Body of pancreas (tissue), 4 donors: Measurements from ENCODE around the gene CCL2. TPM values are rescaled to one million over a fixed set of nuclear protein-coding genes. Genes with fewer than 3 reads are reported as not detected.

Experiments used
- ATAC-seq: fragments of 150-250 bp; one replicate; pipeline ENCODE4 v1.9.1; 2016
- DNase-seq, 4 donors: peaks; one replicate each; pipeline ENCODE4 v3.0.0-alpha.2; 2019
- H3K27ac ChIP-seq, 4 donors: fragments of 200-600 bp; sonication (generic); 1 replicate in 3 of 4; 2 replicates in 1 of 4; pipeline versions ENCODE4 v1.5.1 to v1.6.1; 2016 to 2019; ENCODE audit warnings: mild to moderate bottlenecking in 1 of 4, mixed read lengths in 1 of 4, moderate library complexity in 1 of 4
- H3K27me3 ChIP-seq, 2 donors: fragments of 200-600 bp; sonication (generic); one replicate each; pipeline ENCODE4 v1.6.0; 2016; ENCODE audit warnings: mild to moderate bottlenecking in 1 of 2
- H3K36me3 ChIP-seq, 2 donors: fragments of 200-600 bp; sonication (generic); replicated peaks in 1 of 2; 2 replicates each; pipeline ENCODE4 v1.5.1; 2016; ENCODE audit warnings: low read depth in 2 of 2; ENCODE audit not compliant: insufficient read depth in 1 of 2
- H3K4me1 ChIP-seq: fragments of 200-600 bp; sonication (generic); one replicate; pipeline ENCODE4 v1.6.0; 2016
- H3K4me3 ChIP-seq, 2 donors: fragments of 200-600 bp; sonication (generic); 1 replicate in 1 of 2; 2 replicates in 1 of 2; pipeline ENCODE4 v1.5.1; 2016 to 2019
- H3K9me3 ChIP-seq, 3 donors: fragments of 200-600 bp; sonication (generic); 1 replicate in 2 of 3; 2 replicates in 1 of 3; pipeline ENCODE4 v1.5.1; 2016
- POLR2A ChIP-seq, 3 donors: fragments of 450-650 bp; IDR thresholded peaks; one replicate each; pipeline ENCODE4 v1.6.1; 2016; ENCODE audit warnings: antibody characterized with exemption in 3 of 3, mild to moderate bottlenecking in 2 of 3
- WGBS, 2 donors: methylation state at CpG; one replicate each; pipeline ENCODE4 v1.1.5; 2017; 5-methylcytosine and 5-hydroxymethylcytosine counted together
- intact Hi-C: fragments of 100-400 bp; cut with DNase I; formaldehyde crosslinking; loops from one replicate; pipeline ENCODE4 v1.15.1; 2023
- total RNA-seq, 2 donors: library from RNA; depleted of rRNA; stranded (reverse); fragments of >200 nt; gene quantifications; one replicate each; pipeline ENCODE4 v1.1.0, GENCODE V29; 2016
- TF ChIP-seq, protein P1 (sequence below), 7 experiments: fragments of 450-650 bp in 4 of 7; fragments of 200-600 bp in 3 of 7; sonication (generic) in 3 of 7; IDR thresholded peaks; one replicate each; pipeline ENCODE4 v1.5.1; 2016 to 2019; ENCODE audit warnings: antibody characterized with exemption in 7 of 7

CCL2 gene
- total RNA-seq, 2 donors from 2014 or later, result 34.0 to 49.8 TPM

DNA sequence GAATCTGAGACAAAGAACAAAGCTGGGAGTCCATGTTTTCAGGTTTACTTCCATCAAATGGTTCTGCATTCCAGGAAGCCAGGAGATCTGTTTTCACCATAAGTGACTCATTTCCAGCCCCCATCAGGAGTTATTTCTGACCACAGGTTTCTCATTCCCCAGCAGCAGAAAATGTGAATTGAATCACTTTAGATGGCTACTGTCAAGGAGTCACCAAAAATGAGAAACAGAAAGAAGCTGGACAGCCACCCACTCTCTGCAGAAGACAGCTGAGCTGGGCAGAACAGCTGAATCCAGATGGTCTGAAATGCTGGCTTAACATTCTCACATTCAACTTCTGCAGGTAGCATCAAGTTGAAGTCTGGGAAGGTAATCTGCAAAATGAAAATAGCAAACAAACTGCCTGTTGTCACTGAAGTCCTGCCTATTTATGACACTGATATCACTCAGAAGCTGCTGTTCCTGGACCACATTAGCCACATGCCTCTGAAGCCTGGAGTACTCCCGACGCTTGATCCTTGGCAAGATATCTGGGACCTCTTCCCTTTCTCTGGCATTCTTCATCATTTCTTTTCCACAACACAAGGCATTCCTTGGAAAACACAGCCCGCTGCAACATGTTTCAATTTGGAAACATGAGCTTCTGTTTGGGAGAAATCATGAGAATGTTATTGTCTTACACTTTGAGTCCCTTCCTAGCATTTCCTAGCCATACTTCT, 45.7 kb downstream of the CCL2 start:
- H3K27me3 ChIP-seq, result no peaks in the 10 kb centered on the region
- H3K9me3 ChIP-seq, result no peaks in the 10 kb centered on the region
- H3K4me1 ChIP-seq, result no peaks in the 10 kb centered on the region
- TF ChIP-seq, protein P1, sequence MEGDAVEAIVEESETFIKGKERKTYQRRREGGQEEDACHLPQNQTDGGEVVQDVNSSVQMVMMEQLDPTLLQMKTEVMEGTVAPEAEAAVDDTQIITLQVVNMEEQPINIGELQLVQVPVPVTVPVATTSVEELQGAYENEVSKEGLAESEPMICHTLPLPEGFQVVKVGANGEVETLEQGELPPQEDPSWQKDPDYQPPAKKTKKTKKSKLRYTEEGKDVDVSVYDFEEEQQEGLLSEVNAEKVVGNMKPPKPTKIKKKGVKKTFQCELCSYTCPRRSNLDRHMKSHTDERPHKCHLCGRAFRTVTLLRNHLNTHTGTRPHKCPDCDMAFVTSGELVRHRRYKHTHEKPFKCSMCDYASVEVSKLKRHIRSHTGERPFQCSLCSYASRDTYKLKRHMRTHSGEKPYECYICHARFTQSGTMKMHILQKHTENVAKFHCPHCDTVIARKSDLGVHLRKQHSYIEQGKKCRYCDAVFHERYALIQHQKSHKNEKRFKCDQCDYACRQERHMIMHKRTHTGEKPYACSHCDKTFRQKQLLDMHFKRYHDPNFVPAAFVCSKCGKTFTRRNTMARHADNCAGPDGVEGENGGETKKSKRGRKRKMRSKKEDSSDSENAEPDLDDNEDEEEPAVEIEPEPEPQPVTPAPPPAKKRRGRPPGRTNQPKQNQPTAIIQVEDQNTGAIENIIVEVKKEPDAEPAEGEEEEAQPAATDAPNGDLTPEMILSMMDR (IDR thresholded peaks at IDR 0.05), result no peak
- no peak for TF ChIP-seq POLR2A (IDR thresholded peaks at IDR 0.05)
- WGBS, 2 donors, result 88 to 97% methylated on average over 3 of the region's 3 CpGs
- DNase-seq, result no peak
- H3K36me3 ChIP-seq, result no peaks in the 10 kb centered on the region
- H3K27ac ChIP-seq, result no peak overlapping the region
- intact Hi-C loops, result loop anchor here (10.0 kb wide), 1 partner anchor 96 kb away; no protein-coding TSS in a partner anchor
- ATAC-seq, result no peak
- H3K4me3 ChIP-seq, result no peak overlapping the region

DNA sequence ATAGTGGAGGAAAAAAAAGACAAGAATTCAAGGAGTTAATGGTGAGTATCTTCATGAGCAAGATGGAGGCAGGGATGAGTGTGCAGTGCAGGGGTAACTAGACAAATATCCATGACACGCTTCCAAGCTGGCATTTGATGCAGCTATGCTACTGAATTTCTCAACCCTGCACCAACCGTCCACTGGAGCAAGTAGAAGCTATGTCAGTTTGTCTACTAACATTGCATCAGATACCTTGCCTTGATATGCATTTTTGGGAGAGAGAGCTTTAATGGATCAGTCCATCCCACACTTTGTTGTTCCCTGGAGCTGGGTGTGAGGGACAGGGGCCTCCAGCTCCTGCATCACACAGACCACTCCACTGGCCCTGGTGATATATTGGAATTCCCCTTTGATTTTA, 46.9 kb downstream of the CCL2 start:
- ATAC-seq (no peak), DNase-seq (no peak)
- Histone ChIP-seq H3K36me3 (no peaks in the 10 kb centered on the region), H3K9me3 (no peaks in the 10 kb centered on the region), H3K4me1 (no peaks in the 10 kb centered on the region), H3K27me3 (no peaks in the 10 kb centered on the region), H3K27ac (no peak overlapping the region), H3K4me3 (no peak overlapping the region)
- TF ChIP-seq POLR2A (IDR thresholded peaks at IDR 0.05), result no peak
- TF ChIP-seq, protein P1 (IDR thresholded peaks at IDR 0.05), result no peak
- intact Hi-C loops, result loop anchor here (10.0 kb wide), 1 partner anchor 97 kb away; no protein-coding TSS in a partner anchor
- WGBS, 2 donors, result 75 to 91% methylated on average over 2 of the region's 2 CpGs

DNA sequence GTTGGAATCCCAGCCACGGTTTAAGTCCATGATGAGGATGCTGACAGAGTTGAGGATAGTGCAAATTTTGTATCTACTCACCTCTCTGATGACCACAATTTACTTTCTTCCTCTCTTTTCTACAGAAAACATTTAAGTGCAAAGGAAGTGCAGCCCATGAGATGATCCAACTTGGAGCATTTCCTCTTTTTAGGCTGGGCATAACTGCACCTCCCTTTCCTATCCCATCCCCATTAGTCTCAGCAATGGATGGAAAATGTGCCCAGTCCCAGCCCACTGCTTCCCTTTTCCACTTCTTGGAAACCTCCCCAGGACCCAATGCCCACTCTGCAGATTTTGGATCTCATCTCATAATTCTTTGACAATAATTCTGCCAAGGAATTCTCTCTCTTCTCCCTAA, 47.6 kb downstream of the CCL2 start:
- H3K27ac ChIP-seq, result no peak overlapping the region
- DNase-seq (no peak), ATAC-seq (no peak)
- H3K36me3 ChIP-seq, result no peaks in the 10 kb centered on the region
- H3K9me3 ChIP-seq, result no peaks in the 10 kb centered on the region
- no peak overlapping the region for H3K4me3 ChIP-seq
- TF ChIP-seq, protein P1 (IDR thresholded peaks at IDR 0.05), result no peak
- TF ChIP-seq POLR2A (IDR thresholded peaks at IDR 0.05), result no peak
- H3K27me3 ChIP-seq, result no peaks in the 10 kb centered on the region
- 79 to 86% methylated on average over 1 of the region's 1 CpG for WGBS, 2 donors
- H3K4me1 ChIP-seq, result no peaks in the 10 kb centered on the region
- intact Hi-C loops, result loop anchor here (10.0 kb wide), 1 partner anchor 98 kb away; no protein-coding TSS in a partner anchor

DNA sequence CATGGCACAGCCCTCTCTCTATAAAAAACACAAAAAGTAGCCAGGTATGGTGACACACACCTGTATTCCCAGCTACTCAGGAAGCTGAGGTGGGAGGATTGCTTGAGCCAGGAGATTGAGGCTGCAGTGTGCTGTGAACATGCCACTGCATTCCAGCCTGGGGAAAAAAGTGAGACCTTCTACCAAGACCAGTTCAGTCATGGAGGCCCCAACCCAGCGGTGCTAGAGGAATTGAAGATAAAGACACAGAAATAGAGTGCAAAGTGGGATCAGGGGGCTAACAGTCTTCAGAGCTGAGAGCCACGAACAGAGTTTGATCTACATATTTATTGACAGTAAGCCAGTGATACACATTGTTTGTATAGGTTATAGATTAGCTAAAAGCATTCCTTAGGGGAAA, 48.5 kb downstream of the CCL2 start:
- Histone ChIP-seq H3K27me3 (no peaks in the 10 kb centered on the region), H3K9me3 (no peaks in the 10 kb centered on the region), H3K4me1 (no peaks in the 10 kb centered on the region), H3K27ac (no peak overlapping the region), H3K4me3 (no peak overlapping the region), H3K36me3 (no peaks in the 10 kb centered on the region)
- TF ChIP-seq, protein P1 (IDR thresholded peaks at IDR 0.05), result no peak
- no peak for TF ChIP-seq POLR2A (IDR thresholded peaks at IDR 0.05)
- no peak for DNase-seq
- 47 to 82% methylated on average over 2 of the region's 2 CpGs for WGBS, 2 donors
- intact Hi-C loops, result loop anchor here (10.0 kb wide), 1 partner anchor 99 kb away; no protein-coding TSS in a partner anchor
- ATAC-seq, result no peak

DNA sequence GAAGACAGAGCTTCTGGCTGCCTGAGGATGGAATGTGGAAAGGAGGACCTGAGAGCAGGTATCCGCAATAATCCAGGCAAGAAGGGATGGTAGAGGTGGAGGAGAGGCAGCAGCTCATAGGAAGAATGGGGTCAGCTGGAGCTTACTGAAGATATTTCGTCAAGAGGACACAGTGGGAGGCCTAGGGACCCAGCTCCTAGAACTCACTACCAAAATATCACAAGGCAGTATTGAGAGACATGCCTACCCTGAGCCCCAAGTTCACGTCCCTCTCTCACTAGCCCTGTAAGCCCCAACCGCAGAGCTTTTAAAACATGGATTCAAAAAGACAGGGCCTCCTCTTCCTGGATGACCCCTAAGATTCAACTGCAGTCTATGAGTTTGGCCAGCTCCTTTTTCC, 50.0 kb downstream of the CCL2 start:
- no peaks in the 10 kb centered on the region for H3K36me3 ChIP-seq
- no peak for ATAC-seq
- intact Hi-C loops, result loop anchor here (10.0 kb wide), 1 partner anchor 100 kb away; no protein-coding TSS in a partner anchor
- no peaks in the 10 kb centered on the region for H3K27me3 ChIP-seq
- no peak overlapping the region for H3K27ac ChIP-seq
- H3K4me1 ChIP-seq, result no peaks in the 10 kb centered on the region
- DNase-seq, result no peak
- H3K9me3 ChIP-seq, result no peaks in the 10 kb centered on the region
- 78 to 82% methylated on average over 4 of the region's 4 CpGs for WGBS, 2 donors
- H3K4me3 ChIP-seq, result no peak overlapping the region
- TF ChIP-seq, protein P1 (IDR thresholded peaks at IDR 0.05), result no peak
- TF ChIP-seq POLR2A (IDR thresholded peaks at IDR 0.05), result no peak
